Chondrocyte (in vitro differentiated cells): ENCODE results near the gene GPSM1. TPM values are rescaled to one million over a fixed set of nuclear protein-coding genes. Genes with fewer than 3 reads are reported as not detected.

ENCODE experiments used
- DNase-seq: peaks from one replicate; pipeline ENCODE4 v3.0.0; 2021; ENCODE audit warnings: mixed read lengths, low spot score
- H3K27ac Mint-ChIP-seq: one replicate; pipeline ENCODE4 v1.8.0; 2021; ENCODE audit warnings: mild to moderate bottlenecking, moderate library complexity, mixed read lengths; ENCODE audit not compliant: unreplicated experiment
- H3K27me3 Mint-ChIP-seq: 2 replicates; pipeline ENCODE4 v1.8.0; 2021; ENCODE audit warnings: low read depth, mixed read lengths
- H3K36me3 Mint-ChIP-seq: 2 replicates; pipeline ENCODE4 v1.8.0; 2021; ENCODE audit warnings: low read depth, mixed read lengths
- H3K4me1 Mint-ChIP-seq: 2 replicates; pipeline ENCODE4 v1.8.0; 2021; ENCODE audit warnings: low read depth, mild to moderate bottlenecking, mixed read lengths
- H3K4me3 Mint-ChIP-seq: one replicate; pipeline ENCODE4 v1.8.0; 2021; ENCODE audit warnings: mild to moderate bottlenecking, moderate library complexity, mixed read lengths; ENCODE audit not compliant: unreplicated experiment
- H3K9me3 Mint-ChIP-seq: 2 replicates; pipeline ENCODE4 v1.8.0; 2021; ENCODE audit warnings: low read depth, mixed read lengths
- CTCF ChIP-seq: fragments of 200-600 bp; sonication (generic); IDR thresholded peaks from 2 replicates; pipeline ENCODE4 v1.5.0; 2021; ENCODE audit warnings: antibody characterized with exemption, mild to moderate bottlenecking, moderate library complexity
- total RNA-seq: library from RNA; stranded (reverse); gene quantifications from 3 replicates; pipeline ENCODE4 v1.2.1, GENCODE V29; 2021

Gene GPSM1
- total RNA-seq, 1 donor from 2014 or later = 40.0 TPM

- H3K9me3 Mint-ChIP-seq = no peaks in the 10 kb centered on the region
- no peak overlapping the region for H3K27ac Mint-ChIP-seq
Measured at GRCh38 chr9:136334541-136334940, 7.2 kb downstream of the GPSM1 start.

GRCh38 chr9:136335296-136336155 is 8.2 kb downstream of the GPSM1 start:
- no peak for DNase-seq
- no peaks in the 10 kb centered on the region for H3K9me3 Mint-ChIP-seq
- H3K4me1 Mint-ChIP-seq = peaks cover 3% of the 10 kb centered on the region
- H3K27ac Mint-ChIP-seq = no peak overlapping the region
- H3K27me3 Mint-ChIP-seq = no peaks in the 10 kb centered on the region
- peaks cover 5% of the 10 kb centered on the region for H3K36me3 Mint-ChIP-seq
- no peak for TF ChIP-seq CTCF
- H3K4me3 Mint-ChIP-seq = no peak overlapping the region

More at GRCh38 chr9:136334541-136334940, 7.2 kb downstream of the GPSM1 start:
- no peak overlapping the region for H3K4me3 Mint-ChIP-seq
- peaks cover 3% of the 10 kb centered on the region for H3K4me1 Mint-ChIP-seq
- no peak for DNase-seq
- H3K36me3 Mint-ChIP-seq = peaks cover 3% of the 10 kb centered on the region
- TF ChIP-seq CTCF = no peak
- H3K27me3 Mint-ChIP-seq = no peaks in the 10 kb centered on the region

GRCh38 chr9:136336156-136336870 is 9.0 kb downstream of the GPSM1 start:
- H3K4me3 Mint-ChIP-seq = no peak overlapping the region
- no peak for DNase-seq
- H3K9me3 Mint-ChIP-seq = no peaks in the 10 kb centered on the region
- peaks cover 5% of the 10 kb centered on the region for H3K36me3 Mint-ChIP-seq
- peaks cover 3% of the 10 kb centered on the region for H3K4me1 Mint-ChIP-seq
- no peak overlapping the region for H3K27ac Mint-ChIP-seq
- no peaks in the 10 kb centered on the region for H3K27me3 Mint-ChIP-seq
- no peak for TF ChIP-seq CTCF

- H3K36me3 Mint-ChIP-seq = peaks cover 5% of the 10 kb centered on the region
- peaks cover 3% of the 10 kb centered on the region for H3K4me1 Mint-ChIP-seq
- no peaks in the 10 kb centered on the region for H3K27me3 Mint-ChIP-seq
- H3K9me3 Mint-ChIP-seq = no peaks in the 10 kb centered on the region
- DNase-seq = no peak
- H3K27ac Mint-ChIP-seq = no peak overlapping the region
- no peak for TF ChIP-seq CTCF
- H3K4me3 Mint-ChIP-seq = no peak overlapping the region
Measured at GRCh38 chr9:136336881-136337280, 9.5 kb downstream of the GPSM1 start.
